22Rv1 (cell line): ENCODE results near the gene SBNO1.
A peak's percentile ranks its signal among the peaks of the same experiment; 100 is the strongest.
"Not testable (repeated sequence)": the region's sequence is repeated elsewhere in the genome, so short reads cannot be mapped to it uniquely, and the experiment has no call there.

Experiments
- H3K27ac ChIP-seq: fragments of 450-650 bp; 2 replicates; pipeline ENCODE4 v1.5.1; 2017
- CTCF ChIP-seq: fragments of 450-650 bp; IDR thresholded peaks from 2 replicates; pipeline ENCODE4 v1.5.1; 2017; ENCODE audit warnings: mild to moderate bottlenecking
- ZFX ChIP-seq: fragments of 450-650 bp; IDR thresholded peaks from 2 replicates; pipeline ENCODE4 v1.6.1; 2017; ENCODE audit warnings: antibody characterized with exemption, borderline replicate concordance

The SBNO1 gene

GRCh38 chr12:123369229-123369628 lies 4.6 kb upstream of the SBNO1 start:
- TF ChIP-seq CTCF (no peak), ZFX (no peak)
- H3K27ac ChIP-seq, result no peak overlapping the region

GRCh38 chr12:123368431-123368830 lies 3.8 kb upstream of the SBNO1 start:
- H3K27ac ChIP-seq, result not testable (repeated sequence)

- no peak overlapping the region for H3K27ac ChIP-seq
- TF ChIP-seq CTCF (no peak), ZFX (no peak)
Measured at GRCh38 chr12:123367511-123367910, 2.9 kb upstream of the SBNO1 start.

GRCh38 chr12:123365025-123365917 lies 624 bp upstream of the SBNO1 start:
- TF ChIP-seq ZFX (no peak), CTCF (peak; percentile 98)
- H3K27ac ChIP-seq, result peak overlapping the region; percentile 98

GRCh38 chr12:123363740-123364531 lies 711 bp downstream of the SBNO1 start:
- peak overlapping the region; percentile 98 for H3K27ac ChIP-seq
- TF ChIP-seq CTCF, result no peak
- no peak for TF ChIP-seq ZFX

GRCh38 chr12:123363390-123363739 lies 1.3 kb downstream of the SBNO1 start:
- peak overlapping the region; percentile 98 for H3K27ac ChIP-seq

GRCh38 chr12:123358035-123358434 lies 6.6 kb downstream of the SBNO1 start:
- no peak overlapping the region for H3K27ac ChIP-seq
- TF ChIP-seq CTCF (no peak), ZFX (no peak)

More at GRCh38 chr12:123363390-123363739, 1.3 kb downstream of the SBNO1 start:
- TF ChIP-seq ZFX, result no peak
- no peak for TF ChIP-seq CTCF
